HepG2 (cell line): Measurements from ENCODE around the gene POU3F3. TPM values are rescaled to one million over a fixed set of nuclear protein-coding genes. Genes with fewer than 3 reads are reported as not detected.

Experiments used
- ATAC-seq: fragments of 200-7000 bp; cut with Tn5 transposase; 3 replicates; pipeline ENCODE4 v1.9.1; 2020; ENCODE audit warnings: mild to moderate bottlenecking, moderate library complexity
- BruUV-seq: library from RNA; stranded (reverse); fragments of 400-500 nt; replicated peaks from 2 replicates; lab custom pipeline; 2021; lab: Mats Ljungman, UMichigan
- CTCF ChIA-PET: fragments of 300-600 bp; formaldehyde crosslinking; extraction: SDS; loops from one replicate; lab custom pipeline; 2021; ENCODE audit warnings: low total read pairs, inconsistent platforms, low intra/inter-chr PET ratio; lab: Yijun Ruan, JAX
- POLR2A ChIA-PET: fragments of 350-600 bp; sonication (Branson Sonifier 250); formaldehyde crosslinking; loops from one replicate; lab custom pipeline; 2020; ENCODE audit warnings: antibody characterized with exemption, inconsistent platforms; lab: Yijun Ruan, JAX
- DNase-seq: peaks from one replicate; pipeline ENCODE4 v3.0.0-alpha.2; 2015; ENCODE audit warnings: low spot score
- FAIRE-seq: peaks from 3 replicates; lab custom pipeline; 2011; peaks lifted over from hg19 to GRCh38; lab: Jason Lieb, UNC
- H2AFZ ChIP-seq: one replicate; pipeline ENCODE4 v1.6.1; 2011; ENCODE audit warnings: low read length, inconsistent platforms
- H3K27ac ChIP-seq: fragments of 300-600 bp; 3 replicates; pipeline ENCODE4 v1.8.0; 2011; ENCODE audit warnings: mixed run types, mild to moderate bottlenecking, mixed read lengths, low read length, inconsistent platforms; ENCODE audit not compliant: insufficient read depth; ENCODE audit errors: extremely low read length
- H3K27me3 ChIP-seq, 2 experiments: fragments of 200-600 bp in 1 of 2; 2 replicates in 1 of 2; 3 replicates in 1 of 2; pipeline versions ENCODE4 v1.6.0 to v1.8.0; 2011; ENCODE audit warnings: low read length in 2 of 2, mild to moderate bottlenecking in 2 of 2, moderate library complexity in 2 of 2, inconsistent platforms in 1 of 2; ENCODE audit not compliant: insufficient read depth in 2 of 2, control insufficient read depth in 1 of 2
- H3K36me3 ChIP-seq, 2 experiments: fragments of 200-600 bp in 1 of 2; replicated peaks in 1 of 2; 2 replicates in 1 of 2; 3 replicates in 1 of 2; pipeline versions ENCODE4 v1.5.1 to v1.8.0; 2011; ENCODE audit warnings: low read length in 2 of 2, inconsistent platforms in 1 of 2; ENCODE audit not compliant: insufficient read depth in 2 of 2, control insufficient read depth in 1 of 2
- H3K4me1 ChIP-seq: 2 replicates; pipeline ENCODE4 v1.5.1; 2012; ENCODE audit warnings: low read length, inconsistent platforms; ENCODE audit not compliant: insufficient read depth
- H3K4me2 ChIP-seq: 2 replicates; pipeline ENCODE4 v1.6.0; 2011; ENCODE audit warnings: low read depth, low read length, inconsistent platforms
- H3K4me3 ChIP-seq, 3 experiments: fragments of 200-600 bp in 1 of 3; sonication (generic), shearing (Covaris generic) in 1 of 3; replicated peaks in 1 of 3; 2 replicates each; pipeline ENCODE4 v1.5.1; 2011 to 2016; ENCODE audit warnings: low read length in 3 of 3, inconsistent platforms in 2 of 3, low read depth in 2 of 3, mild to moderate bottlenecking in 2 of 3, control low read depth in 1 of 3, mixed read lengths in 1 of 3; ENCODE audit not compliant: insufficient read depth in 1 of 3
- H3K79me2 ChIP-seq: one replicate; pipeline ENCODE4 v1.6.1; 2011; ENCODE audit warnings: low read length, inconsistent platforms; ENCODE audit not compliant: insufficient read depth
- H3K9ac ChIP-seq: 2 replicates; pipeline ENCODE4 v1.6.0; 2011; ENCODE audit warnings: mild to moderate bottlenecking, low read depth, low read length, inconsistent platforms; ENCODE audit not compliant: insufficient read depth
- H3K9me3 ChIP-seq: 2 replicates; pipeline ENCODE4 v1.5.1; 2012; ENCODE audit warnings: mild to moderate bottlenecking, low read length
- H4K20me1 ChIP-seq: 2 replicates; pipeline ENCODE4 v1.6.0; 2011; ENCODE audit warnings: inconsistent platforms, mild to moderate bottlenecking, low read length, moderate library complexity; ENCODE audit not compliant: insufficient read depth
- CBX2 ChIP-seq, 2 experiments: fragments of 200-600 bp in 1 of 2; sonication (generic); formaldehyde crosslinking in 1 of 2; IDR thresholded peaks; 2 replicates each; pipeline versions ENCODE4 v1.7.0 to v1.8.1; 2018 to 2022; ENCODE audit warnings: low read depth in 2 of 2, low read length in 1 of 2, mild to moderate bottlenecking in 1 of 2, missing genetic modification reagents in 1 of 2
- HOXA9 ChIP-seq: sonication (generic); formaldehyde crosslinking; IDR thresholded peaks from 2 replicates; pipeline ENCODE4 v1.8.1; 2022; ENCODE audit warnings: missing genetic modification reagents, mild to moderate bottlenecking, moderate library complexity, borderline replicate concordance
- ZNF138 ChIP-seq: sonication (generic); formaldehyde crosslinking; IDR thresholded peaks from 2 replicates; pipeline ENCODE4 v1.5.0; 2020; ENCODE audit warnings: mild to moderate bottlenecking, low read depth, missing genetic modification reagents
- ZNF639 ChIP-seq: conservative IDR thresholded peaks from 2 replicates; pipeline ENCODE4 v1.6.1; 2018; ENCODE audit warnings: missing genetic modification reagents
- whole genome bisulfite sequencing: methylation state at CpG from one replicate; pipeline ENCODE4 v1.1.6; 2017; ENCODE audit warnings: low lambda C conversion rate; 5-methylcytosine and 5-hydroxymethylcytosine counted together
- in situ Hi-C: cut with HindIII; loops from 2 replicates; pipeline ENCODE4 v1.10.0; 2017; ENCODE audit warnings: low pct_unique_long_range_greater_than_20kb; ENCODE audit not compliant: extremely low pct_ligation_motif_present
- intact Hi-C: fragments of 100-400 bp; cut with micrococcal nuclease; formaldehyde crosslinking; loops from one replicate; pipeline ENCODE4 v1.10.0; 2022; ENCODE audit not compliant: unreplicated experiment
- polyA plus RNA-seq, 8 experiments: library from polyadenylated mRNA; depleted of rRNA in 3 of 8; stranded (reverse) in 7 of 8; unstranded in 1 of 8; fragments of >200 nt; fragmentation: Illumina TruSeq in 4 of 8; extraction: Trizol in 4 of 8; gene quantifications; 2 replicates each; pipeline versions ENCODE4 v1.2.1 to v1.2.3, GENCODE V29; 2011 to 2016; ENCODE audit warnings: low read depth in 4 of 8, missing spikeins in 1 of 8, mixed read lengths in 1 of 8; ENCODE audit not compliant: insufficient read depth in 1 of 8
- total RNA-seq, 5 experiments: library from RNA; depleted of rRNA; stranded (reverse); fragments of >200 nt; fragmentation: Illumina TruSeq; extraction: Trizol; gene quantifications; 2 replicates each; pipeline ENCODE4 v1.2.3, GENCODE V29; 2016; ENCODE audit warnings: low read depth in 1 of 5

The POU3F3 gene
- total and polyA plus RNA-seq, 2 of the 13 experiments (the other 11 are each of a cell fraction or from before 2014, with no cell fraction given): not detected

GRCh38 chr2:104845552-104845931, 8.4 kb upstream of the POU3F3 start:
- no peak for DNase-seq
- ChIA-PET CTCF (no interaction called here), POLR2A (no interaction called here)
- Histone ChIP-seq H3K4me1 (no peaks in the 10 kb centered on the region), H3K36me3 (no peaks in the 10 kb centered on the region), H4K20me1 (no peaks in the 10 kb centered on the region), H3K79me2 (no peaks in the 10 kb centered on the region), H3K27me3 (peaks cover 7 to 60% of the 10 kb centered on the region in 2 experiments), H3K4me3 (no peak overlapping the region), H3K9ac (no peak overlapping the region), H3K4me2 (no peak overlapping the region), H3K9me3 (no peaks in the 10 kb centered on the region), H2AFZ (no peak overlapping the region), H3K27ac (no peak overlapping the region)
- no peak for ATAC-seq
- in situ Hi-C loops (no loop called here), intact Hi-C loops (no loop called here)
- FAIRE-seq: no peak
- 22% methylated on average over 13 of the region's 13 CpGs for WGBS
- no TSS peak for BruUV-seq
- TF ChIP-seq ZNF138 (CRISPR knock-in tag) (no peak), CBX2 (IDR thresholded peaks at IDR 0.05; ENCODE audit: low read depth, low read length) (peak; percentile 66; the same call in 1 of the 2 replicates), CBX2 (CRISPR knock-in tag; IDR thresholded peaks at IDR 0.05; ENCODE audit: low read depth) (no peak)

GRCh38 chr2:104845946-104846785, 7.7 kb upstream of the POU3F3 start:
- no peak overlapping the region for H3K27ac ChIP-seq
- no peaks in the 10 kb centered on the region for H3K36me3 ChIP-seq
- intact Hi-C loops: no loop called here
- no peak overlapping the region for H3K4me2 ChIP-seq
- ChIA-PET CTCF (no interaction called here), POLR2A (no interaction called here)
- DNase-seq: no peak
- H3K9ac ChIP-seq: no peak overlapping the region
- in situ Hi-C loops: no loop called here
- no peaks in the 10 kb centered on the region for H4K20me1 ChIP-seq
- no peak for FAIRE-seq
- H3K79me2 ChIP-seq: no peaks in the 10 kb centered on the region
- no peak for TF ChIP-seq ZNF639 (CRISPR knock-in tag)
- no peak for TF ChIP-seq HOXA9 (CRISPR knock-in tag)
- peaks cover 8 to 66% of the 10 kb centered on the region in 2 experiments for H3K27me3 ChIP-seq
- no peak for ATAC-seq
- no peaks in the 10 kb centered on the region for H3K4me1 ChIP-seq
- H2AFZ ChIP-seq: no peak overlapping the region
- WGBS: 15% methylated on average over 16 of the region's 16 CpGs
- BruUV-seq: no TSS peak
- no peaks in the 10 kb centered on the region for H3K9me3 ChIP-seq
- H3K4me3 ChIP-seq: no peak overlapping the region
